Measurements from ENCODE around the gene SPG7.

GRCh38 chr16:89482150-89482816 is 25.9 kb upstream of the SPG7 start:
- TF ChIP-seq, protein P1, sequence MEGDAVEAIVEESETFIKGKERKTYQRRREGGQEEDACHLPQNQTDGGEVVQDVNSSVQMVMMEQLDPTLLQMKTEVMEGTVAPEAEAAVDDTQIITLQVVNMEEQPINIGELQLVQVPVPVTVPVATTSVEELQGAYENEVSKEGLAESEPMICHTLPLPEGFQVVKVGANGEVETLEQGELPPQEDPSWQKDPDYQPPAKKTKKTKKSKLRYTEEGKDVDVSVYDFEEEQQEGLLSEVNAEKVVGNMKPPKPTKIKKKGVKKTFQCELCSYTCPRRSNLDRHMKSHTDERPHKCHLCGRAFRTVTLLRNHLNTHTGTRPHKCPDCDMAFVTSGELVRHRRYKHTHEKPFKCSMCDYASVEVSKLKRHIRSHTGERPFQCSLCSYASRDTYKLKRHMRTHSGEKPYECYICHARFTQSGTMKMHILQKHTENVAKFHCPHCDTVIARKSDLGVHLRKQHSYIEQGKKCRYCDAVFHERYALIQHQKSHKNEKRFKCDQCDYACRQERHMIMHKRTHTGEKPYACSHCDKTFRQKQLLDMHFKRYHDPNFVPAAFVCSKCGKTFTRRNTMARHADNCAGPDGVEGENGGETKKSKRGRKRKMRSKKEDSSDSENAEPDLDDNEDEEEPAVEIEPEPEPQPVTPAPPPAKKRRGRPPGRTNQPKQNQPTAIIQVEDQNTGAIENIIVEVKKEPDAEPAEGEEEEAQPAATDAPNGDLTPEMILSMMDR (IDR thresholded peaks at IDR 0.05; ENCODE audit: low read length): no peak
- TF ChIP-seq EZH2 (optimal IDR thresholded peaks at IDR 0.05; ENCODE audit: low read depth, low read length) (no peak), EZH2phosphoT487 (IDR thresholded peaks at IDR 0.05; ENCODE audit: low read length) (no peak)

All from MM.1S (cell line).